Calu3 (cell line): ENCODE results near the gene PITPNB. TPM values are rescaled to one million over a fixed set of nuclear protein-coding genes. Genes with fewer than 3 reads are reported as not detected.

Experiments
- BruUV-seq: library from RNA; stranded (reverse); fragments of 400-500 nt; replicated peaks from 2 replicates; lab custom pipeline; 2021; lab: Mats Ljungman, UMichigan
- CTCF ChIA-PET: fragments of 300-600 bp; sonication (Branson Sonifier 250); formaldehyde crosslinking; loops from one replicate; lab custom pipeline; 2022; ENCODE audit warnings: antibody characterized with exemption; lab: Charles Lee
- DNase-seq: peaks from one replicate; pipeline ENCODE4 v3.0.0; 2022
- H3K27ac Mint-ChIP-seq: one replicate; pipeline ENCODE4 v1.8.0; 2022; ENCODE audit warnings: mixed read lengths; ENCODE audit not compliant: unreplicated experiment
- H3K27me3 Mint-ChIP-seq: one replicate; pipeline ENCODE4 v1.8.0; 2022; ENCODE audit warnings: mixed read lengths; ENCODE audit not compliant: unreplicated experiment
- H3K36me3 Mint-ChIP-seq: one replicate; pipeline ENCODE4 v1.8.0; 2022; ENCODE audit warnings: mild to moderate bottlenecking, moderate library complexity, mixed read lengths; ENCODE audit not compliant: insufficient read depth, unreplicated experiment
- H3K4me1 Mint-ChIP-seq: one replicate; pipeline ENCODE4 v1.8.0; 2022; ENCODE audit warnings: mild to moderate bottlenecking, low read depth, mixed read lengths; ENCODE audit not compliant: unreplicated experiment
- H3K4me3 Mint-ChIP-seq: one replicate; pipeline ENCODE4 v1.8.0; 2022; ENCODE audit warnings: mild to moderate bottlenecking, low read depth, moderate library complexity, mixed read lengths; ENCODE audit not compliant: unreplicated experiment
- H3K9me3 Mint-ChIP-seq: one replicate; pipeline ENCODE4 v1.8.0; 2022; ENCODE audit warnings: low read depth, mixed read lengths; ENCODE audit not compliant: unreplicated experiment
- CTCF ChIP-seq: fragments of 200-600 bp; IDR thresholded peaks from one replicate; pipeline ENCODE4 v1.8.0; 2022; ENCODE audit warnings: antibody characterized with exemption; ENCODE audit not compliant: unreplicated experiment
- intact Hi-C: fragments of 100-400 bp; cut with micrococcal nuclease; formaldehyde crosslinking; loops from one replicate; pipeline ENCODE4 v1.10.0; 2022; ENCODE audit not compliant: unreplicated experiment
- total RNA-seq: library from RNA; stranded (reverse); gene quantifications from 2 replicates; pipeline ENCODE4 v1.2.3, GENCODE V29; 2022

The PITPNB gene
- total RNA-seq, 1 experiment from 2014 or later = 136 TPM

GRCh38 chr22:27829620-27830019 lies 89.4 kb downstream of the PITPNB start:
- no peak for TF ChIP-seq CTCF
- CTCF ChIA-PET = no interaction called here
- Mint-ChIP-seq H3K4me3 (no peak overlapping the region), H3K27me3 (no peaks in the 10 kb centered on the region), H3K36me3 (no peaks in the 10 kb centered on the region), H3K4me1 (no peaks in the 10 kb centered on the region), H3K9me3 (no peaks in the 10 kb centered on the region), H3K27ac (no peak overlapping the region)
- no peak for DNase-seq
- intact Hi-C loops = no loop called here
- no TSS peak for BruUV-seq

GRCh38 chr22:27827604-27828587 lies 91.2 kb downstream of the PITPNB start:
- Mint-ChIP-seq H3K27me3 (no peaks in the 10 kb centered on the region), H3K36me3 (no peaks in the 10 kb centered on the region), H3K4me1 (no peaks in the 10 kb centered on the region), H3K27ac (no peak overlapping the region), H3K4me3 (no peak overlapping the region), H3K9me3 (no peaks in the 10 kb centered on the region)
- CTCF ChIA-PET = no interaction called here
- no peak for DNase-seq
- intact Hi-C loops = no loop called here
- no TSS peak for BruUV-seq
- TF ChIP-seq CTCF = no peak

GRCh38 chr22:27825174-27825573 lies 93.9 kb downstream of the PITPNB start:
- no TSS peak for BruUV-seq
- intact Hi-C loops = no loop called here
- Mint-ChIP-seq H3K4me1 (peaks cover 14% of the 10 kb centered on the region), H3K9me3 (no peaks in the 10 kb centered on the region), H3K27ac (no peak overlapping the region), H3K4me3 (no peak overlapping the region), H3K36me3 (no peaks in the 10 kb centered on the region), H3K27me3 (no peaks in the 10 kb centered on the region)
- no peak for TF ChIP-seq CTCF
- no peak for DNase-seq
- CTCF ChIA-PET = interaction anchor here (0.8 kb wide), 1 partner anchor 9 kb away, joined by 3 read pairs; no protein-coding TSS in a partner anchor

GRCh38 chr22:27823221-27823620 lies 95.8 kb downstream of the PITPNB start:
- peaks cover 14% of the 10 kb centered on the region for H3K4me1 Mint-ChIP-seq
- BruUV-seq = no TSS peak
- H3K9me3 Mint-ChIP-seq = no peaks in the 10 kb centered on the region
- H3K36me3 Mint-ChIP-seq = no peaks in the 10 kb centered on the region
- TF ChIP-seq CTCF = no peak
- intact Hi-C loops = no loop called here
- no peak overlapping the region for H3K4me3 Mint-ChIP-seq
- no peak overlapping the region for H3K27ac Mint-ChIP-seq
- CTCF ChIA-PET = no interaction called here
- no peaks in the 10 kb centered on the region for H3K27me3 Mint-ChIP-seq
- no peak for DNase-seq
